CD4-positive, alpha-beta T cell (primary cell): Measurements from ENCODE around the gene COL3A1. TPM values are rescaled to one million over a fixed set of nuclear protein-coding genes. Genes with fewer than 3 reads are reported as not detected.

ENCODE experiments used
- ATAC-seq: fragments of 200-7000 bp; cut with Tn5 transposase; one replicate; pipeline ENCODE4 v1.10.0; 2022; ENCODE audit warnings: mild to moderate bottlenecking; ENCODE audit not compliant: poor library complexity
- CTCF ChIA-PET: fragments of 350-600 bp; sonication (Branson Sonifier 250); formaldehyde crosslinking; loops from one replicate; lab custom pipeline; 2021; ENCODE audit warnings: antibody characterized with exemption, inconsistent platforms; lab: Charles Lee
- POLR2A ChIA-PET: fragments of 350-600 bp; sonication (Branson Sonifier 250); formaldehyde crosslinking; loops from one replicate; lab custom pipeline; 2021; ENCODE audit warnings: antibody characterized with exemption, inconsistent platforms; lab: Charles Lee
- DNase-seq, 14 experiments: peaks; one replicate each; pipeline ENCODE4 v3.0.0-alpha.2; 2013 to 2020; ENCODE audit warnings: mixed read lengths in 2 of 14
- H3K27ac ChIP-seq, 2 donors: one replicate each; pipeline versions ENCODE4 v1.5.1 to v1.7.0; 2013; ENCODE audit warnings: low read length in 2 of 2, low read depth in 1 of 2, mild to moderate bottlenecking in 1 of 2
- H3K27me3 ChIP-seq, 2 experiments: 1 replicate in 1 of 2; 2 replicates in 1 of 2; pipeline versions ENCODE4 v1.6.1 to v1.7.0; 2013; ENCODE audit warnings: low read length in 2 of 2, control low read depth in 1 of 2, mild to moderate bottlenecking in 1 of 2, moderate library complexity in 1 of 2; ENCODE audit not compliant: insufficient read depth in 2 of 2, control insufficient read depth in 1 of 2
- H3K36me3 ChIP-seq: one replicate; pipeline ENCODE4 v1.6.1; 2013; ENCODE audit warnings: low read length, control low read depth; ENCODE audit not compliant: insufficient read depth
- H3K4me1 ChIP-seq: one replicate; pipeline ENCODE4 v1.6.1; 2013; ENCODE audit warnings: low read length, control low read depth; ENCODE audit not compliant: insufficient read depth
- H3K4me3 ChIP-seq: one replicate; pipeline ENCODE4 v1.5.1; 2013; ENCODE audit warnings: mild to moderate bottlenecking, low read length, moderate library complexity
- H3K9me3 ChIP-seq, 2 experiments: 1 replicate in 1 of 2; 2 replicates in 1 of 2; pipeline versions ENCODE4 v1.6.1 to v1.7.0; 2013; ENCODE audit warnings: low read length in 2 of 2, mild to moderate bottlenecking in 2 of 2, control low read depth in 1 of 2, moderate library complexity in 1 of 2; ENCODE audit not compliant: control insufficient read depth in 1 of 2, insufficient read depth in 1 of 2
- H3K27ac Mint-ChIP-seq: one replicate; pipeline ENCODE4 v1.8.0; 2020; ENCODE audit warnings: mixed read lengths
- H3K27me3 Mint-ChIP-seq: one replicate; pipeline ENCODE4 v1.8.0; 2021; ENCODE audit warnings: mixed read lengths
- H3K36me3 Mint-ChIP-seq: one replicate; pipeline ENCODE4 v1.8.0; 2021; ENCODE audit warnings: low read depth, mixed read lengths
- H3K4me1 Mint-ChIP-seq: one replicate; pipeline ENCODE4 v1.8.0; 2021; ENCODE audit warnings: low read depth, mixed read lengths
- H3K4me3 Mint-ChIP-seq: one replicate; pipeline ENCODE4 v1.8.0; 2020; ENCODE audit warnings: mild to moderate bottlenecking, mixed read lengths
- H3K9me3 Mint-ChIP-seq: one replicate; pipeline ENCODE4 v1.8.0; 2020; ENCODE audit warnings: mixed read lengths
- CTCF ChIP-seq: fragments of 200-600 bp; IDR thresholded peaks from one replicate; pipeline ENCODE4 v1.8.0; 2022; ENCODE audit warnings: antibody characterized with exemption, mild to moderate bottlenecking
- intact Hi-C, 2 experiments: fragments of 100-400 bp; cut with DNase I in 1 of 2; cut with micrococcal nuclease in 1 of 2; formaldehyde crosslinking; loops; one replicate each; pipeline versions ENCODE4 v1.15.1 to v1.9.0; 2023 to 2025; cut with DNase I, micrococcal nuclease
- total RNA-seq, 174 experiments: library from RNA in 2 of 174; stranded (reverse) in 2 of 174; gene quantifications; one replicate each; pipeline ENCODE4 v1.2.3 and lab custom pipeline; 2021 to 2026

Gene COL3A1
- total RNA-seq, 2 experiments from 2014 or later: not detected

DNA sequence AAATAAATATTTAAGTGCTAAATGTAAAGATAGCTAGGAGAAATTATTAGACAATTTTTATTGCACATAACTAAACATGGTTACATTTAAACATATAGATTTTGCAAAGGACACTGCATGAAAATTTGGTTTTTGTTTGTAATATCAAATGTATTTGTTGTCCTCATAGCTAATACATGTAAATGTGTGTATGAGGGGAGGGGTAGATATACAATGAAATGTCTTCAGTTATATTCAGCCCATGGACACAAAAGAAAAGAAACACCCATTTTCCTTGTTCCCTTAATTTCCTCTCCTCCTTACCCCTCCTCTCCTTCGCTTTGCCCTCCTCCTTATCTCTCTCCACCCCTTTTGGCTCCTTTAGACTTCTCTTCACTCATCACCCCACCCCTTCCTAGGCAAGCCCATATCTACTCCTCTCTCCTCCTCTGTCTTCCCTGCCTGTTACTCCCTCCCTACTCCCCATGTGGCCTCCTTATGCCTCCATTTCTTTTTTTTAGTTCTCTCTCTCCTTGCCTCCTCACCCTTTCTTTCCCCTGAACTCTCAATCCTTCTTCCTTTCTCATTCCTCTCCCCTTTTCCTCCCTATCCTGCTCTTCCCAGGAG, 1.4 kb downstream of the COL3A1 start:
- Histone ChIP-seq H3K9me3 (no peaks in the 10 kb centered on the region), H3K4me1 (no peaks in the 10 kb centered on the region), H3K27me3 (no peaks in the 10 kb centered on the region), H3K4me3 (no peak overlapping the region), H3K36me3 (no peaks in the 10 kb centered on the region), H3K27ac (no peak overlapping the region)
- Mint-ChIP-seq H3K4me1 (peaks cover 6% of the 10 kb centered on the region), H3K4me3 (no peak overlapping the region), H3K9me3 (no peaks in the 10 kb centered on the region), H3K27ac (no peak overlapping the region), H3K36me3 (no peaks in the 10 kb centered on the region), H3K27me3 (no peaks in the 10 kb centered on the region)
- ChIA-PET CTCF (no interaction called here), POLR2A (no interaction called here)
- ATAC-seq (no peak), DNase-seq (no peak)
- intact Hi-C loops: no loop called here
- no peak for TF ChIP-seq CTCF

GRCh38 chr2:188976545-188977268, 2.5 kb downstream of the COL3A1 start:
- ATAC-seq (no peak), DNase-seq (no peak)
- Histone ChIP-seq H3K27me3 (no peaks in the 10 kb centered on the region), H3K36me3 (no peaks in the 10 kb centered on the region), H3K4me3 (no peak overlapping the region), H3K9me3 (no peaks in the 10 kb centered on the region), H3K27ac (no peak overlapping the region), H3K4me1 (no peaks in the 10 kb centered on the region)
- no peak overlapping the region for H3K27ac Mint-ChIP-seq
- intact Hi-C loops: no loop called here
- CTCF ChIA-PET: no interaction called here
- POLR2A ChIA-PET: no interaction called here
- H3K9me3 Mint-ChIP-seq: no peaks in the 10 kb centered on the region
- H3K4me1 Mint-ChIP-seq: peaks cover 6% of the 10 kb centered on the region
- no peaks in the 10 kb centered on the region for H3K36me3 Mint-ChIP-seq
- no peaks in the 10 kb centered on the region for H3K27me3 Mint-ChIP-seq
- H3K4me3 Mint-ChIP-seq: no peak overlapping the region
- TF ChIP-seq CTCF: no peak

GRCh38 chr2:188977317-188977716, 3.1 kb downstream of the COL3A1 start:
- POLR2A ChIA-PET: no interaction called here
- CTCF ChIA-PET: interaction anchor here (0.6 kb wide), 1 partner anchor 117 kb away, joined by 4 read pairs; no protein-coding TSS in a partner anchor

More at GRCh38 chr2:188977317-188977716, 3.1 kb downstream of the COL3A1 start:
- Mint-ChIP-seq H3K27me3 (no peaks in the 10 kb centered on the region), H3K4me3 (no peak overlapping the region), H3K9me3 (no peaks in the 10 kb centered on the region), H3K36me3 (no peaks in the 10 kb centered on the region), H3K27ac (no peak overlapping the region), H3K4me1 (peaks cover 6% of the 10 kb centered on the region)
- DNase-seq (no peak), ATAC-seq (no peak)
- Histone ChIP-seq H3K27ac (no peak overlapping the region), H3K27me3 (no peaks in the 10 kb centered on the region), H3K4me3 (no peak overlapping the region), H3K9me3 (no peaks in the 10 kb centered on the region), H3K4me1 (no peaks in the 10 kb centered on the region), H3K36me3 (no peaks in the 10 kb centered on the region)
- TF ChIP-seq CTCF: no peak
- intact Hi-C loops: no loop called here
